ENCODE results near the gene TP73.

The TP73 gene

DNA sequence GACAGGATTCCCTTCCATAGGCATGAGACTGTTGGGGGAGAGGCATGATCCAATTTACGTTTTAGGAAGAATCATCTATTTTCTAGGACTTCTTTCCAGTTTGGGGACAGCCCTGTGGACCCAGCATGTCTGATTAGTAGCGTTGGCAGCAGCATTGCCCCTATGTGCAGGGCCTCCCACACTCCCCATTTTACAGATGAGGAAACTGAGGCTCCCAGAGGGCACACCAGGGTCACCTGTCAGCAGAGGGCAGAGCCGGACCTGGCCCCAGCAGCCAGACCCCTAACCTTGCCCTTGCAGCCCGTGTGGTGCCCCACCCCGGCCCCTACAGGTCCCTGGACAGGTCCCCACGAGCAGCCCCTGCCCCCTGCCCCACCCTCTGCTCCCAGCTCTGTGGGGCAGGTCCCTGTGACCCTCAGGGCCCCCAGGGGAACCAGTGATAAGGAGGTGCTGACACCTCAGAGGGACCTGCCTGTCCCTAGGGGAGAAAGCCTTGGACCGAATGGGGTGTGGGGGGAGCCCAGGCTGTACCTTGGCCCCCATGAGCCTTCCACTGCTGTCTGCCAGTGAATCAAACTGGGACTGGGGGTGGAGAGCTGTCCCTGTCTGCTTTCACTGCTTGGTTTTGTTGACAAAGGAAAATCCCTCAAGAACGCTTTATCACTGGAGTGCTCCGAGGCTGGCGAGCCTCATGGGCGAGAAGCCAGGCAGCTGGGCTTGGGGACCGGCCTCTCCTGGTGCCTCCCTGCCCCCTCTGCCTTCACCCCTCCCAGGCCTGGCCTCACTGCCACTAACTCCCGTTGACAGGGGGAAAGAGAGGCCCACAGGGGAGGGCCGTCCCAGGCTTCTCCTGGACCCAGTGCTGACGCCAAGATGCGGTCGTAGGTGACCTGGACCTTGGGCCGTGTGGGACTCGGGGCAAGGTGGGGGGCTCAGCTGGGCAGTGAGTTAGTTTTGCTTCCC, 60.5 kb downstream of the TP73 start:
- Histone ChIP-seq H3K27me3 (ENCODE audit: control insufficient read depth, low read length) (no peaks in the 10 kb centered on the region), H4K20me1 (ENCODE audit: control insufficient read depth, insufficient read depth, low read depth, low read length) (peaks cover 3% of the 10 kb centered on the region), H3K27ac (ENCODE audit: low read depth, low read length) (no peak overlapping the region), H3K9me3 (ENCODE audit: control insufficient read depth, insufficient read depth, low read length) (no peaks in the 10 kb centered on the region), H3K36me3 (ENCODE audit: control insufficient read depth, low read length) (no peaks in the 10 kb centered on the region; the same call in 1 of the 2 replicates), H3F3A (ENCODE audit: control insufficient read depth, insufficient read depth) (no peaks in the 10 kb centered on the region), H3K4me3 (ENCODE audit: low read length) (no peak overlapping the region), H3K79me2 (ENCODE audit: control insufficient read depth, low read length) (no peaks in the 10 kb centered on the region), H3K9me2 (replicated peaks; ENCODE audit: control insufficient read depth, low read length) (no peaks in the 10 kb centered on the region), H3K4me1 (ENCODE audit: control insufficient read depth, low read length) (peaks cover 4% of the 10 kb centered on the region), H3K4me2 (ENCODE audit: low read length) (no peak overlapping the region)
- no peak for TF ChIP-seq EZH2phosphoT487 (IDR thresholded peaks at IDR 0.05; ENCODE audit: borderline replicate concordance, low read length)
- TF ChIP-seq, protein P1, sequence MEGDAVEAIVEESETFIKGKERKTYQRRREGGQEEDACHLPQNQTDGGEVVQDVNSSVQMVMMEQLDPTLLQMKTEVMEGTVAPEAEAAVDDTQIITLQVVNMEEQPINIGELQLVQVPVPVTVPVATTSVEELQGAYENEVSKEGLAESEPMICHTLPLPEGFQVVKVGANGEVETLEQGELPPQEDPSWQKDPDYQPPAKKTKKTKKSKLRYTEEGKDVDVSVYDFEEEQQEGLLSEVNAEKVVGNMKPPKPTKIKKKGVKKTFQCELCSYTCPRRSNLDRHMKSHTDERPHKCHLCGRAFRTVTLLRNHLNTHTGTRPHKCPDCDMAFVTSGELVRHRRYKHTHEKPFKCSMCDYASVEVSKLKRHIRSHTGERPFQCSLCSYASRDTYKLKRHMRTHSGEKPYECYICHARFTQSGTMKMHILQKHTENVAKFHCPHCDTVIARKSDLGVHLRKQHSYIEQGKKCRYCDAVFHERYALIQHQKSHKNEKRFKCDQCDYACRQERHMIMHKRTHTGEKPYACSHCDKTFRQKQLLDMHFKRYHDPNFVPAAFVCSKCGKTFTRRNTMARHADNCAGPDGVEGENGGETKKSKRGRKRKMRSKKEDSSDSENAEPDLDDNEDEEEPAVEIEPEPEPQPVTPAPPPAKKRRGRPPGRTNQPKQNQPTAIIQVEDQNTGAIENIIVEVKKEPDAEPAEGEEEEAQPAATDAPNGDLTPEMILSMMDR (IDR thresholded peaks at IDR 0.05; ENCODE audit: low read depth, low read length, poor library complexity, severe bottlenecking): no peak

DNA sequence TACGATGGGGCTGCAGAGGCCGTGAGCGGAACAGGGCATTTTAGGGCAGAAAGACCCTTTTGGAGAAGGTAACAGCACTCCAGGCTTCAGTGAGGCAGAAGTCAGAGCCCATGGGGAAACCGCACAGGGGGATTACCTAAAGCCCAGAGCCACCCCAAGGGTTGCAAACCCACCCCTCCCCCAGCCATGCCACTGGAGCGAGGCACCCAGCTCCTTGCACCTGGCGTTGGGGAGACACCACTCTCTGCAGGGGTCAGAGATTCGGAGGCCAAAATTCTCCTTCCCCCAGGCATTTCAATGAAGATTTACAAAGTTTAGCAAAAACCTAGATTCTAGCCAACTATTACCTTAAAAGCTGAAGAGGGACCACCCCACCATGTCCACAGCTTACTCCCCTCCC, 61.5 kb downstream of the TP73 start:
- Histone ChIP-seq H3K9me2 (replicated peaks; ENCODE audit: control insufficient read depth, low read length) (no peaks in the 10 kb centered on the region), H3K79me2 (ENCODE audit: control insufficient read depth, low read length) (no peaks in the 10 kb centered on the region), H3K27me3 (ENCODE audit: control insufficient read depth, low read length) (no peaks in the 10 kb centered on the region), H3K4me2 (ENCODE audit: low read length) (no peak overlapping the region), H3K27ac (ENCODE audit: low read depth, low read length) (no peak overlapping the region), H3F3A (ENCODE audit: control insufficient read depth, insufficient read depth) (no peaks in the 10 kb centered on the region), H3K9me3 (ENCODE audit: control insufficient read depth, insufficient read depth, low read length) (no peaks in the 10 kb centered on the region), H3K4me1 (ENCODE audit: control insufficient read depth, low read length) (peaks cover 14% of the 10 kb centered on the region), H3K36me3 (ENCODE audit: control insufficient read depth, low read length) (no peaks in the 10 kb centered on the region), H3K4me3 (ENCODE audit: low read length) (no peak overlapping the region), H4K20me1 (ENCODE audit: control insufficient read depth, insufficient read depth, low read depth, low read length) (peaks cover 9% of the 10 kb centered on the region; the same call in 1 of the 2 replicates)
- TF ChIP-seq, protein P1 (IDR thresholded peaks at IDR 0.05; ENCODE audit: low read depth, low read length, poor library complexity, severe bottlenecking): no peak
- TF ChIP-seq EZH2phosphoT487 (IDR thresholded peaks at IDR 0.05; ENCODE audit: borderline replicate concordance, low read length): no peak

DNA sequence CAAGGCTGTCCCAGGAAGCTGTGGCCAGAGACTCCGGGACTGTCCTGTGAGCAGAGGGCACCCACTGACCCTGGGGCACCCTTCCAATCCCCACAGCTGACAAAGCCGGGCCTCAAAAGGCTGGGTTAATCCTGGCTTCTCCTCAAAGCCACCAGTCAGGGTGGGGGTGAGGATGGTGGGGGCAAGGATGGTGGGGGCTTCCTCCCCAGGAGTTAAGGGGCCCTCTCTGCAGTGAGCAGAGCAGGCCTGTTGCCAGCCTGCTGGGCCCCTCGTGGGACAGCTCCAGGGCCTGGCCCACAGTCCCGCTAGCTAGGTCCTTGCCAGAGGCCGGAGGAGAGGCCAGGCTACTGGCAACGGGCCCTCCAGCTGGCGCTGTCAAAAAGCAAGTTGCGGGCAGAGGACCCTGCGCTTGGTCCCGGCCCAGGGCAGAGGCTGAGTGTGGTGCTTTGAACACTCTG, 62.0 kb downstream of the TP73 start:
- H3K4me3 ChIP-seq (ENCODE audit: low read length): no peak overlapping the region
- H3K36me3 ChIP-seq (ENCODE audit: control insufficient read depth, low read length): no peaks in the 10 kb centered on the region
- no peaks in the 10 kb centered on the region for H3K9me3 ChIP-seq (ENCODE audit: control insufficient read depth, insufficient read depth, low read length)
- no peaks in the 10 kb centered on the region for H3F3A ChIP-seq (ENCODE audit: control insufficient read depth, insufficient read depth)
- H3K27me3 ChIP-seq (ENCODE audit: control insufficient read depth, low read length): no peaks in the 10 kb centered on the region
- TF ChIP-seq EZH2phosphoT487 (IDR thresholded peaks at IDR 0.05; ENCODE audit: borderline replicate concordance, low read length): no peak
- TF ChIP-seq, protein P1 (IDR thresholded peaks at IDR 0.05; ENCODE audit: low read depth, low read length, poor library complexity, severe bottlenecking): no peak
- H3K27ac ChIP-seq (ENCODE audit: low read depth, low read length): no peak overlapping the region
- H3K9me2 ChIP-seq (replicated peaks; ENCODE audit: control insufficient read depth, low read length): no peaks in the 10 kb centered on the region
- H4K20me1 ChIP-seq (ENCODE audit: control insufficient read depth, insufficient read depth, low read depth, low read length): peaks cover 9% of the 10 kb centered on the region; the same call in 1 of the 2 replicates
- H3K4me1 ChIP-seq (ENCODE audit: control insufficient read depth, low read length): peaks cover 18% of the 10 kb centered on the region
- no peaks in the 10 kb centered on the region for H3K79me2 ChIP-seq (ENCODE audit: control insufficient read depth, low read length)
- no peak overlapping the region for H3K4me2 ChIP-seq (ENCODE audit: low read length)

All from DOHH2 (cell line).